ENCODE data around the gene PPP1R12C. TPM values are rescaled to one million over a fixed set of nuclear protein-coding genes. Genes with fewer than 3 reads are reported as not detected.

The PPP1R12C gene
- total RNA-seq, 1 experiment from 2014 or later: 158 TPM

DNA sequence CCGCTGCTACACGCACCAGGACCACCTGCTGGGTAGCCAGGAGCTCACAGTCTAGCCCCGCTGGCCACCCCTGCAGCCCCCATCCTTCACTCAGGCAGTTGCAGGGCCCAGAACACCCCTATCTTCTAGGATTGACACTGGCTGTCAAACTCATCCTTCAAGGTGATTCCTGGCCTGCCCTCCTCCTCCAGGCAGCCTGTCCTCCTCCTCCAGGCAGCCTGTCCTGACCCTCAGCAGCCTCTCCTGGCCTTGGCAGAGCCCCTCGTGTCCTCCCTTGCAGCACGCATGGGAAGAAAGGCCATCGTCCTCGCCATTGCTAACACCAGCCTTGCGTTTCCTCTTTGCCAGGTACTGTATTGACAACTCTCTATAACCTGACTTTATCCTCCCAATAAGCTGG is 45.5 kb downstream of the PPP1R12C start:
- POLR2A ChIA-PET: no interaction called here
- Histone ChIP-seq H3K4me3 (ENCODE audit: low read depth in 2 of 2, low read length in 2 of 2) (no peak overlapping the region), H3K4me1 (ENCODE audit: control insufficient read depth, insufficient read depth, low read length) (peaks cover 29% of the 10 kb centered on the region), H3K9me3 (ENCODE audit: control insufficient read depth, insufficient read depth, low read depth, low read length) (no peaks in the 10 kb centered on the region), H3K27ac (ENCODE audit: low read length) (peak overlapping the region; percentile 18), H3K36me3 (ENCODE audit: control insufficient read depth, insufficient read depth, low read length) (no peaks in the 10 kb centered on the region), H3K27me3 (ENCODE audit: control insufficient read depth, insufficient read depth, low read length) (no peaks in the 10 kb centered on the region)
- in situ Hi-C loops (cut with HindIII; ENCODE audit: low pct_unique_long_range_greater_than_20kb, low sequenced_read_pairs) (no loop called here), intact Hi-C loops (cut with micrococcal nuclease; ENCODE audit: unreplicated experiment) (no loop called here)
- BruUV-seq (replicated peaks): no TSS peak
- CTCF ChIA-PET: no interaction called here
- ATAC-seq (no peak), DNase-seq (ENCODE audit: low read depth, low spot score) (no peak)
- TF ChIP-seq, protein P1, sequence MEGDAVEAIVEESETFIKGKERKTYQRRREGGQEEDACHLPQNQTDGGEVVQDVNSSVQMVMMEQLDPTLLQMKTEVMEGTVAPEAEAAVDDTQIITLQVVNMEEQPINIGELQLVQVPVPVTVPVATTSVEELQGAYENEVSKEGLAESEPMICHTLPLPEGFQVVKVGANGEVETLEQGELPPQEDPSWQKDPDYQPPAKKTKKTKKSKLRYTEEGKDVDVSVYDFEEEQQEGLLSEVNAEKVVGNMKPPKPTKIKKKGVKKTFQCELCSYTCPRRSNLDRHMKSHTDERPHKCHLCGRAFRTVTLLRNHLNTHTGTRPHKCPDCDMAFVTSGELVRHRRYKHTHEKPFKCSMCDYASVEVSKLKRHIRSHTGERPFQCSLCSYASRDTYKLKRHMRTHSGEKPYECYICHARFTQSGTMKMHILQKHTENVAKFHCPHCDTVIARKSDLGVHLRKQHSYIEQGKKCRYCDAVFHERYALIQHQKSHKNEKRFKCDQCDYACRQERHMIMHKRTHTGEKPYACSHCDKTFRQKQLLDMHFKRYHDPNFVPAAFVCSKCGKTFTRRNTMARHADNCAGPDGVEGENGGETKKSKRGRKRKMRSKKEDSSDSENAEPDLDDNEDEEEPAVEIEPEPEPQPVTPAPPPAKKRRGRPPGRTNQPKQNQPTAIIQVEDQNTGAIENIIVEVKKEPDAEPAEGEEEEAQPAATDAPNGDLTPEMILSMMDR (IDR thresholded peaks at IDR 0.05): no peak
- TF ChIP-seq TCF7L2 (IDR thresholded peaks at IDR 0.05; ENCODE audit: low read depth, low read length) (no peak), SIN3A (IDR thresholded peaks at IDR 0.05; ENCODE audit: borderline replicate concordance, insufficient read depth, low read depth, low read length) (no peak), POLR2AphosphoS5 (IDR thresholded peaks at IDR 0.05; ENCODE audit: low read depth, low read length) (no peak)
- TF ChIP-seq, protein P2, sequence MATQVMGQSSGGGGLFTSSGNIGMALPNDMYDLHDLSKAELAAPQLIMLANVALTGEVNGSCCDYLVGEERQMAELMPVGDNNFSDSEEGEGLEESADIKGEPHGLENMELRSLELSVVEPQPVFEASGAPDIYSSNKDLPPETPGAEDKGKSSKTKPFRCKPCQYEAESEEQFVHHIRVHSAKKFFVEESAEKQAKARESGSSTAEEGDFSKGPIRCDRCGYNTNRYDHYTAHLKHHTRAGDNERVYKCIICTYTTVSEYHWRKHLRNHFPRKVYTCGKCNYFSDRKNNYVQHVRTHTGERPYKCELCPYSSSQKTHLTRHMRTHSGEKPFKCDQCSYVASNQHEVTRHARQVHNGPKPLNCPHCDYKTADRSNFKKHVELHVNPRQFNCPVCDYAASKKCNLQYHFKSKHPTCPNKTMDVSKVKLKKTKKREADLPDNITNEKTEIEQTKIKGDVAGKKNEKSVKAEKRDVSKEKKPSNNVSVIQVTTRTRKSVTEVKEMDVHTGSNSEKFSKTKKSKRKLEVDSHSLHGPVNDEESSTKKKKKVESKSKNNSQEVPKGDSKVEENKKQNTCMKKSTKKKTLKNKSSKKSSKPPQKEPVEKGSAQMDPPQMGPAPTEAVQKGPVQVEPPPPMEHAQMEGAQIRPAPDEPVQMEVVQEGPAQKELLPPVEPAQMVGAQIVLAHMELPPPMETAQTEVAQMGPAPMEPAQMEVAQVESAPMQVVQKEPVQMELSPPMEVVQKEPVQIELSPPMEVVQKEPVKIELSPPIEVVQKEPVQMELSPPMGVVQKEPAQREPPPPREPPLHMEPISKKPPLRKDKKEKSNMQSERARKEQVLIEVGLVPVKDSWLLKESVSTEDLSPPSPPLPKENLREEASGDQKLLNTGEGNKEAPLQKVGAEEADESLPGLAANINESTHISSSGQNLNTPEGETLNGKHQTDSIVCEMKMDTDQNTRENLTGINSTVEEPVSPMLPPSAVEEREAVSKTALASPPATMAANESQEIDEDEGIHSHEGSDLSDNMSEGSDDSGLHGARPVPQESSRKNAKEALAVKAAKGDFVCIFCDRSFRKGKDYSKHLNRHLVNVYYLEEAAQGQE (IDR thresholded peaks at IDR 0.05; ENCODE audit: insufficient read depth in 1 of 2, low read depth in 2 of 2, low read length in 1 of 2): no peak

DNA sequence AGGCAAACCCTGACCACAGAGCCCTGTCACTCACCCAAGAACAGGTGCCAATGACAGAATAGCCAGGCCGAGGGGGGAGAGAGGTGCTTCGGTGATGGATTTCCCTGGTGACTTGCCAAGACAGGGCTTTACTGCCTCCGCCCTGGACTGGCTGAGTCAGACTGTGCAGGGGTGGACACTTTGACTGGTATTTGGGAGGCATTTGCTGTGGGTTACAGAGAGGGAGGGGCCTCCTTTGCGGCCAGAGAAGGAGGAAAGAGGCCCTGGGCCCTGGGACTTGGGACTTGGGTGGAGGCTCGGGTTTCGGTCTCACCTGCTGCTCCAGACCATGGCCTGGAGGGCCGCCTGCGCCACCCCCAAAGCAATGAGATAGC is 46.3 kb downstream of the PPP1R12C start:
- peak; percentile 88 for ATAC-seq
- peaks cover 27% of the 10 kb centered on the region for H3K4me1 ChIP-seq (ENCODE audit: control insufficient read depth, insufficient read depth, low read length)
- peak overlapping the region; percentile 18 for H3K27ac ChIP-seq (ENCODE audit: low read length)
- CTCF ChIA-PET: interaction anchor here (0.8 kb wide), 1 partner anchor 131 kb away, joined by 3 read pairs; no protein-coding TSS in a partner anchor
- no peaks in the 10 kb centered on the region for H3K27me3 ChIP-seq (ENCODE audit: control insufficient read depth, insufficient read depth, low read length)
- H3K9me3 ChIP-seq (ENCODE audit: control insufficient read depth, insufficient read depth, low read depth, low read length): no peaks in the 10 kb centered on the region
- POLR2A ChIA-PET: interaction anchor here (0.7 kb wide), 1 partner anchor 138 kb away, joined by 3 read pairs; no protein-coding TSS in a partner anchor
- peak; percentile 90 for DNase-seq (ENCODE audit: low read depth, low spot score)
- H3K4me3 ChIP-seq (ENCODE audit: low read depth in 2 of 2, low read length in 2 of 2): no peak overlapping the region
- TF ChIP-seq TCF7L2 (IDR thresholded peaks at IDR 0.05; ENCODE audit: low read depth, low read length) (no peak), POLR2AphosphoS5 (IDR thresholded peaks at IDR 0.05; ENCODE audit: low read depth, low read length) (no peak), SIN3A (IDR thresholded peaks at IDR 0.05; ENCODE audit: borderline replicate concordance, insufficient read depth, low read depth, low read length) (no peak)
- TF ChIP-seq, protein P1 (IDR thresholded peaks at IDR 0.05): no peak
- TF ChIP-seq, protein P2 (IDR thresholded peaks at IDR 0.05; ENCODE audit: insufficient read depth in 1 of 2, low read depth in 2 of 2, low read length in 1 of 2): no peak
- no TSS peak for BruUV-seq (replicated peaks)
- in situ Hi-C loops (cut with HindIII; ENCODE audit: low pct_unique_long_range_greater_than_20kb, low sequenced_read_pairs) (no loop called here), intact Hi-C loops (cut with micrococcal nuclease; ENCODE audit: unreplicated experiment) (no loop called here)
- no peaks in the 10 kb centered on the region for H3K36me3 ChIP-seq (ENCODE audit: control insufficient read depth, insufficient read depth, low read length)
